WTC11 (cell line): Measurements from ENCODE around the gene SYNRG. TPM values are rescaled to one million over a fixed set of nuclear protein-coding genes. Genes with fewer than 3 reads are reported as not detected.

ENCODE experiments used
- ATF1 ChIP-seq: sonication (generic); formaldehyde crosslinking; IDR thresholded peaks from 2 replicates; pipeline ENCODE4 v1.8.1; 2023; ENCODE audit warnings: mild to moderate bottlenecking, moderate library complexity, missing genetic modification reagents
- CBFB ChIP-seq: sonication (generic); formaldehyde crosslinking; IDR thresholded peaks from 2 replicates; pipeline ENCODE4 v1.8.1; 2022; ENCODE audit warnings: mild to moderate bottlenecking, low read depth, missing genetic modification reagents
- CREM ChIP-seq: sonication (generic); formaldehyde crosslinking; IDR thresholded peaks from 2 replicates; pipeline ENCODE4 v1.8.1; 2022; ENCODE audit warnings: mild to moderate bottlenecking, missing genetic modification reagents, moderate library complexity
- EMX1 ChIP-seq: fragments of 250-450 bp; sonication (Bioruptor Pico); IDR thresholded peaks from 2 replicates; pipeline ENCODE4 v1.8.0; 2021; ENCODE audit warnings: mild to moderate bottlenecking
- FOXP1 ChIP-seq: sonication (generic); formaldehyde crosslinking; IDR thresholded peaks from 2 replicates; pipeline ENCODE4 v1.8.0; 2022; ENCODE audit warnings: missing genetic modification reagents, mild to moderate bottlenecking, moderate library complexity, borderline replicate concordance
- GRHL2 ChIP-seq: fragments of 250-450 bp; sonication (Bioruptor Pico); IDR thresholded peaks from 2 replicates; pipeline ENCODE4 v1.8.0; 2022; ENCODE audit warnings: mild to moderate bottlenecking, moderate library complexity; ENCODE audit not compliant: insufficient replicate concordance, severe bottlenecking
- GTF2I ChIP-seq: fragments of 250-450 bp; sonication (Bioruptor Pico); conservative IDR thresholded peaks from 2 replicates; pipeline ENCODE4 v1.4.0; 2021; ENCODE audit warnings: mild to moderate bottlenecking
- JAZF1 ChIP-seq: fragments of 250-450 bp; sonication (Bioruptor Pico); IDR thresholded peaks from 2 replicates; pipeline ENCODE4 v1.9.0; 2021; ENCODE audit warnings: moderate library complexity, mild to moderate bottlenecking, inconsistent platforms
- JUN ChIP-seq: sonication (generic); formaldehyde crosslinking; IDR thresholded peaks from 2 replicates; pipeline ENCODE4 v1.8.0; 2023; ENCODE audit warnings: mild to moderate bottlenecking, missing genetic modification reagents
- MLX ChIP-seq: sonication (generic); formaldehyde crosslinking; IDR thresholded peaks from 2 replicates; pipeline ENCODE4 v1.8.1; 2023; ENCODE audit warnings: mild to moderate bottlenecking, missing genetic modification reagents, moderate library complexity
- NFATC4 ChIP-seq: fragments of 250-450 bp; sonication (Bioruptor Pico); IDR thresholded peaks from 2 replicates; pipeline ENCODE4 v1.9.0; 2021; ENCODE audit warnings: mild to moderate bottlenecking
- NFYB ChIP-seq: sonication (generic); formaldehyde crosslinking; conservative IDR thresholded peaks from 2 replicates; pipeline ENCODE4 v1.8.0; 2022; ENCODE audit warnings: low read depth, missing genetic modification reagents
- OVOL2 ChIP-seq: fragments of 250-450 bp; sonication (Bioruptor Pico); IDR thresholded peaks from 2 replicates; pipeline ENCODE4 v1.9.0; 2021; ENCODE audit warnings: mild to moderate bottlenecking, borderline replicate concordance
- PRDM15 ChIP-seq: sonication (generic); formaldehyde crosslinking; IDR thresholded peaks from 2 replicates; pipeline ENCODE4 v1.8.0; 2022; ENCODE audit warnings: missing genetic modification reagents
- PRRX2 ChIP-seq: fragments of 250-450 bp; sonication (Bioruptor Pico); IDR thresholded peaks from 2 replicates; pipeline ENCODE4 v1.8.0; 2021; ENCODE audit warnings: mild to moderate bottlenecking
- SMAD3 ChIP-seq: sonication (generic); formaldehyde crosslinking; IDR thresholded peaks from 2 replicates; pipeline ENCODE4 v1.8.0; 2022; ENCODE audit warnings: missing genetic modification reagents, mild to moderate bottlenecking, borderline replicate concordance
- TEAD4 ChIP-seq: sonication (generic); formaldehyde crosslinking; IDR thresholded peaks from 2 replicates; pipeline ENCODE4 v1.8.0; 2022; ENCODE audit warnings: mild to moderate bottlenecking, missing genetic modification reagents
- ZBTB43 ChIP-seq: sonication (generic); formaldehyde crosslinking; IDR thresholded peaks from 2 replicates; pipeline ENCODE4 v1.8.1; 2023; ENCODE audit warnings: mild to moderate bottlenecking, missing genetic modification reagents
- ZNF138 ChIP-seq: sonication (generic); formaldehyde crosslinking; conservative IDR thresholded peaks from 2 replicates; pipeline ENCODE4 v1.8.1; 2022; ENCODE audit warnings: mild to moderate bottlenecking, moderate library complexity, missing genetic modification reagents
- ZNF263 ChIP-seq: sonication (generic); formaldehyde crosslinking; IDR thresholded peaks from 2 replicates; pipeline ENCODE4 v1.8.1; 2022; ENCODE audit warnings: low read depth, mild to moderate bottlenecking, moderate library complexity, missing genetic modification reagents
- ZNF317 ChIP-seq: sonication (generic); formaldehyde crosslinking; IDR thresholded peaks from 2 replicates; pipeline ENCODE4 v1.8.1; 2023; ENCODE audit warnings: low read depth, mild to moderate bottlenecking, moderate library complexity, missing genetic modification reagents, borderline replicate concordance
- ZNF396 ChIP-seq: fragments of 250-450 bp; sonication (Bioruptor Pico); IDR thresholded peaks from 2 replicates; pipeline ENCODE4 v1.8.0; 2021; ENCODE audit warnings: mild to moderate bottlenecking, moderate library complexity, borderline replicate concordance
- ZNF423 ChIP-seq: fragments of 250-450 bp; sonication (Bioruptor Pico); IDR thresholded peaks from 2 replicates; pipeline ENCODE4 v2.1.2; 2022; ENCODE audit warnings: mild to moderate bottlenecking, moderate library complexity
- total RNA-seq: library from RNA; stranded (reverse); gene quantifications from 3 replicates; pipeline ENCODE4 v1.2.3, GENCODE V29; 2021
- TF ChIP-seq, protein P1 (sequence below): fragments of 250-450 bp; sonication (Bioruptor Pico); conservative IDR thresholded peaks from 2 replicates; pipeline ENCODE4 v1.9.0; 2021; ENCODE audit warnings: mild to moderate bottlenecking
- TF ChIP-seq, protein P2 (sequence below): sonication (generic); formaldehyde crosslinking; conservative IDR thresholded peaks from 2 replicates; pipeline ENCODE4 v1.8.1; 2023; ENCODE audit warnings: mild to moderate bottlenecking, low read depth, missing genetic modification reagents, moderate library complexity
- TF ChIP-seq, protein P3 (sequence below): fragments of 250-450 bp; sonication (Bioruptor Pico); IDR thresholded peaks from 2 replicates; pipeline ENCODE4 v1.9.0; 2021; ENCODE audit warnings: mild to moderate bottlenecking
- TF ChIP-seq, protein P4 (sequence below): sonication (generic); formaldehyde crosslinking; IDR thresholded peaks from 2 replicates; pipeline ENCODE4 v1.8.1; 2022; ENCODE audit warnings: mild to moderate bottlenecking, moderate library complexity, missing genetic modification reagents

The SYNRG gene
- total RNA-seq, 1 experiment from 2014 or later = 31.3 TPM

- TF ChIP-seq TEAD4 (CRISPR knock-in tag) = no peak
- TF ChIP-seq JUN (CRISPR knock-in tag) = peak; percentile 33; the same call in 1 of the 2 replicates
- no peak for TF ChIP-seq OVOL2 (CRISPR knock-in tag)
- peak; percentile 10; the same call in 1 of the 2 replicates for TF ChIP-seq ZNF423 (CRISPR knock-in tag)
- TF ChIP-seq EMX1 (CRISPR knock-in tag) = peak; percentile 93
- peak; percentile 88; the same call in 1 of the 2 replicates for TF ChIP-seq SMAD3
- TF ChIP-seq, protein P1, sequence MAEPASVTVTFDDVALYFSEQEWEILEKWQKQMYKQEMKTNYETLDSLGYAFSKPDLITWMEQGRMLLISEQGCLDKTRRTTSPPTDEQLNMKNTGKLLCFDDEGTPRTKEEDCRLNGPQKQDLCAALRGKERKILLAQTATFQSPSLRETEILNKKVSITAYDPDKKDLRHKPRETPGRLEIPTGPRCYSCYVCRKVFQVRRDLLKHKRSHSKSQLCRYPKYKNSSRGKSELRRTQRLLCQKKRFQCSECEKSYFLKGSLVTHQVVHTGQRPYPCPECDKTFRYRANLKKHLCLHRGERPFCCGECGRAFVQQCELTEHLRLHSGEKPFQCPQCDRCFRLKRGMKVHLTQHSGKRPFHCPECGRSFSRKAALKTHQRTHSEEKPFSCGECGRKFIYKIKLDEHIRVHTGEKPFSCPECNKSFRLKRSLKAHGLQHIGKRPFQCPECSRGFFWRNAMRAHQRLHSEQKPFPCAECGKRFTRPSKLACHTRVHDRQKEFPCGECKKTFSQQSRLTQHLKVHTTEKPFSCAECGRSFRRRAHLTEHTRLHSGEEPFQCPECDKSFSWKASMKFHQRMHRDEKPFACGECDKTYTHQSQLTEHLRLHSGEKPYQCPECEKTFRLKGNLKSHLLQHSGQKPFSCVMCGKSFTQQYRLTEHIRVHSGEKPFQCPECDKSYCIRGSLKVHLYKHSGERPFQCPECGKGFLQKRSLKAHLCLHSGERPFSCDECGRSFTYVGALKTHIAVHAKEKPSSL (CRISPR knock-in tag) = no peak
- no peak for TF ChIP-seq GTF2I (CRISPR knock-in tag)
- TF ChIP-seq PRRX2 (CRISPR knock-in tag) = peak; percentile 95
- 0 out of 2 replicates have a peak, but pooled peaks have one; percentile 42 for TF ChIP-seq NFATC4 (CRISPR knock-in tag)
- TF ChIP-seq JAZF1 = no peak
- no peak for TF ChIP-seq ZNF317 (CRISPR knock-in tag)
- peak; percentile 79 for TF ChIP-seq CREM
- no peak for TF ChIP-seq ZNF263 (CRISPR knock-in tag)
- TF ChIP-seq PRDM15 (CRISPR knock-in tag) = no peak
- TF ChIP-seq, protein P2, sequence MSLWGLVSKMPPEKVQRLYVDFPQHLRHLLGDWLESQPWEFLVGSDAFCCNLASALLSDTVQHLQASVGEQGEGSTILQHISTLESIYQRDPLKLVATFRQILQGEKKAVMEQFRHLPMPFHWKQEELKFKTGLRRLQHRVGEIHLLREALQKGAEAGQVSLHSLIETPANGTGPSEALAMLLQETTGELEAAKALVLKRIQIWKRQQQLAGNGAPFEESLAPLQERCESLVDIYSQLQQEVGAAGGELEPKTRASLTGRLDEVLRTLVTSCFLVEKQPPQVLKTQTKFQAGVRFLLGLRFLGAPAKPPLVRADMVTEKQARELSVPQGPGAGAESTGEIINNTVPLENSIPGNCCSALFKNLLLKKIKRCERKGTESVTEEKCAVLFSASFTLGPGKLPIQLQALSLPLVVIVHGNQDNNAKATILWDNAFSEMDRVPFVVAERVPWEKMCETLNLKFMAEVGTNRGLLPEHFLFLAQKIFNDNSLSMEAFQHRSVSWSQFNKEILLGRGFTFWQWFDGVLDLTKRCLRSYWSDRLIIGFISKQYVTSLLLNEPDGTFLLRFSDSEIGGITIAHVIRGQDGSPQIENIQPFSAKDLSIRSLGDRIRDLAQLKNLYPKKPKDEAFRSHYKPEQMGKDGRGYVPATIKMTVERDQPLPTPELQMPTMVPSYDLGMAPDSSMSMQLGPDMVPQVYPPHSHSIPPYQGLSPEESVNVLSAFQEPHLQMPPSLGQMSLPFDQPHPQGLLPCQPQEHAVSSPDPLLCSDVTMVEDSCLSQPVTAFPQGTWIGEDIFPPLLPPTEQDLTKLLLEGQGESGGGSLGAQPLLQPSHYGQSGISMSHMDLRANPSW (CRISPR knock-in tag) = 0 out of 2 replicates have a peak, but pooled peaks have one; percentile 45
- TF ChIP-seq ZNF138 = no peak
- TF ChIP-seq, protein P3, sequence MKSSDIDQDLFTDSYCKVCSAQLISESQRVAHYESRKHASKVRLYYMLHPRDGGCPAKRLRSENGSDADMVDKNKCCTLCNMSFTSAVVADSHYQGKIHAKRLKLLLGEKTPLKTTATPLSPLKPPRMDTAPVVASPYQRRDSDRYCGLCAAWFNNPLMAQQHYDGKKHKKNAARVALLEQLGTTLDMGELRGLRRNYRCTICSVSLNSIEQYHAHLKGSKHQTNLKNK (CRISPR knock-in tag) = peak; percentile 58; the same call in 1 of the 2 replicates
- peak; percentile 84; the same call in 1 of the 2 replicates for TF ChIP-seq FOXP1
- TF ChIP-seq NFYB (CRISPR knock-in tag) = 0 out of 2 replicates have a peak, but pooled peaks have one; percentile 13
- TF ChIP-seq, protein P4, sequence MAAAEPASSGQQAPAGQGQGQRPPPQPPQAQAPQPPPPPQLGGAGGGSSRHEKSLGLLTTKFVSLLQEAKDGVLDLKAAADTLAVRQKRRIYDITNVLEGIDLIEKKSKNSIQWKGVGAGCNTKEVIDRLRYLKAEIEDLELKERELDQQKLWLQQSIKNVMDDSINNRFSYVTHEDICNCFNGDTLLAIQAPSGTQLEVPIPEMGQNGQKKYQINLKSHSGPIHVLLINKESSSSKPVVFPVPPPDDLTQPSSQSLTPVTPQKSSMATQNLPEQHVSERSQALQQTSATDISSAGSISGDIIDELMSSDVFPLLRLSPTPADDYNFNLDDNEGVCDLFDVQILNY (CRISPR knock-in tag) = peak; percentile 88
- no peak for TF ChIP-seq ZBTB43 (CRISPR knock-in tag)
- no peak for TF ChIP-seq MLX (CRISPR knock-in tag)
- TF ChIP-seq ZNF396 (CRISPR knock-in tag) = no peak
- no peak for TF ChIP-seq ATF1 (CRISPR knock-in tag)
- peak; percentile 82; the same call in 1 of the 2 replicates for TF ChIP-seq CBFB (CRISPR knock-in tag)
- TF ChIP-seq GRHL2 (CRISPR knock-in tag) = no peak
Measured at GRCh38 chr17:37609170-37610040, at the start of gene SYNRG (continued).
